ENCODE measurements around the gene C2orf76.

DNA sequence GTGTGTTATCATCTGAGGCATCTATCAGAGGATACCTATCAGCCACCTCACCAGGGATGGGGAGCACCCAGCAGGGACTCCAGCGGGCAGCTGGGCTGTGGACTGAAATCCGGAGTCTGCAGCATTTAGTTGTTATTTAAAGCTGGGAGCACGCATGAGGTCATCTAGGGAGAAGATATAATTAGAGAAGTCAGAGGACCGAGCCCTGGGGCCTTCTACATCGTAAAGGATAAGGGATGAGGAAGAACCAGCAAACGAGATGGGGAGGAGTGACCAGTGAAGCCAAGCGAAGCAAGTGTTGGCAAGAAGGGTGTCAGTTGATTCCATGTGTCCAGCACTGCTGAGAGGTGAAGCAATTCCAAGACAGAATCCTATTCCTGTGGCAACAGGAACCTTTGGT lies 72.7 kb downstream of the C2orf76 start:
- TF ChIP-seq FOXM1 (IDR thresholded peaks at IDR 0.05; ENCODE audit: low read depth) (no peak), EP300 (IDR thresholded peaks at IDR 0.05; ENCODE audit: borderline replicate concordance in 1 of 2, low read depth in 1 of 2, low read length in 1 of 2) (no peak), YY1 (IDR thresholded peaks at IDR 0.05; ENCODE audit: low read depth) (no peak)
- TF ChIP-seq, protein P1, sequence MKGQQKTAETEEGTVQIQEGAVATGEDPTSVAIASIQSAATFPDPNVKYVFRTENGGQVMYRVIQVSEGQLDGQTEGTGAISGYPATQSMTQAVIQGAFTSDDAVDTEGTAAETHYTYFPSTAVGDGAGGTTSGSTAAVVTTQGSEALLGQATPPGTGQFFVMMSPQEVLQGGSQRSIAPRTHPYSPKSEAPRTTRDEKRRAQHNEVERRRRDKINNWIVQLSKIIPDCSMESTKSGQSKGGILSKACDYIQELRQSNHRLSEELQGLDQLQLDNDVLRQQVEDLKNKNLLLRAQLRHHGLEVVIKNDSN (IDR thresholded peaks at IDR 0.05; ENCODE audit: borderline replicate concordance, low read depth) = no peak
- TF ChIP-seq, protein P2, sequence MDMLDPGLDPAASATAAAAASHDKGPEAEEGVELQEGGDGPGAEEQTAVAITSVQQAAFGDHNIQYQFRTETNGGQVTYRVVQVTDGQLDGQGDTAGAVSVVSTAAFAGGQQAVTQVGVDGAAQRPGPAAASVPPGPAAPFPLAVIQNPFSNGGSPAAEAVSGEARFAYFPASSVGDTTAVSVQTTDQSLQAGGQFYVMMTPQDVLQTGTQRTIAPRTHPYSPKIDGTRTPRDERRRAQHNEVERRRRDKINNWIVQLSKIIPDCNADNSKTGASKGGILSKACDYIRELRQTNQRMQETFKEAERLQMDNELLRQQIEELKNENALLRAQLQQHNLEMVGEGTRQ (IDR thresholded peaks at IDR 0.05; ENCODE audit: borderline replicate concordance, low read depth, low read length) = no peak
